GM12874 (cell line): Measurements from ENCODE around the gene SND1.

Experiments
- CTCF ChIP-seq: IDR thresholded peaks from 2 replicates; pipeline ENCODE4 v1.5.1; 2011; ENCODE audit warnings: low read depth, mild to moderate bottlenecking, control low read depth, low read length, moderate library complexity; ENCODE audit not compliant: insufficient read depth

Gene SND1

DNA sequence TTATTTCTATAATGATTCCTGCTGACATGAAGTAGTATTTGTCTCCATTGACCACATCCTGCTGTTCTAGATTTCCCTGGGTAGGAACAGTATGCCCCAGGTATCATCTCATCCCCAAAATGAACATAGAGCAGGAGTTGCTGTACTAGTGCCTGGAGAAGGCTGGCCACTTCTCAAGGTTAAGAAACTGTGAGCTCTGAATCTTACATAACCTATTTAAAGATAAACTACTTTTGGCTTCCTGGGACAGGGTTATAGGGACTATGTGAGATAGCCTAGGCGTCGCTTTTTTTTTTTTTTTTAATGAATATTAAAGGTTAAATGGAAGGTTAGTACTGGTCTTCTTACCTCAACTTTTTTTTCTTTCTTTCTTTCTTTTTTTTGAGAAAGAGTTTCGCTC is 276.2 kb downstream of the SND1 start:
- TF ChIP-seq CTCF: no peak

DNA sequence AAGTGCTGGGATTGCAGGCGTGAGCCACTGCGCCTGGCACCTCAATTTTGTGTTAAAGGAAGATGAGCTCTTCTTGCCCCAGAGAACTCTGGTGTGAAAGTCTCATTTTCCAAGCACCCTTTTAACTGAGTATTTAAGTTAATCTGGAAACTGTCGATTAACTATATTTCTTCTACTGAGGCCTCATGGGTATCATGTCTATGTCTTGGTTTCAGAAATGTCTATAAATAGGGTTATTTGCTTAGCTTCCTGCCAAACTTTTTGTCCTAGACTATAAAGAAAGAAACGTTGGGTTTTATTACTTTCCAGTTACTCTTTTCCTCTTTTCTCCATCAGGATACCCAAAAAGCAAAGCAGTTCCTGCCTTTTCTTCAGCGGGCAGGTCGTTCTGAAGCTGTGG is 276.9 kb downstream of the SND1 start:
- TF ChIP-seq CTCF: no peak

DNA sequence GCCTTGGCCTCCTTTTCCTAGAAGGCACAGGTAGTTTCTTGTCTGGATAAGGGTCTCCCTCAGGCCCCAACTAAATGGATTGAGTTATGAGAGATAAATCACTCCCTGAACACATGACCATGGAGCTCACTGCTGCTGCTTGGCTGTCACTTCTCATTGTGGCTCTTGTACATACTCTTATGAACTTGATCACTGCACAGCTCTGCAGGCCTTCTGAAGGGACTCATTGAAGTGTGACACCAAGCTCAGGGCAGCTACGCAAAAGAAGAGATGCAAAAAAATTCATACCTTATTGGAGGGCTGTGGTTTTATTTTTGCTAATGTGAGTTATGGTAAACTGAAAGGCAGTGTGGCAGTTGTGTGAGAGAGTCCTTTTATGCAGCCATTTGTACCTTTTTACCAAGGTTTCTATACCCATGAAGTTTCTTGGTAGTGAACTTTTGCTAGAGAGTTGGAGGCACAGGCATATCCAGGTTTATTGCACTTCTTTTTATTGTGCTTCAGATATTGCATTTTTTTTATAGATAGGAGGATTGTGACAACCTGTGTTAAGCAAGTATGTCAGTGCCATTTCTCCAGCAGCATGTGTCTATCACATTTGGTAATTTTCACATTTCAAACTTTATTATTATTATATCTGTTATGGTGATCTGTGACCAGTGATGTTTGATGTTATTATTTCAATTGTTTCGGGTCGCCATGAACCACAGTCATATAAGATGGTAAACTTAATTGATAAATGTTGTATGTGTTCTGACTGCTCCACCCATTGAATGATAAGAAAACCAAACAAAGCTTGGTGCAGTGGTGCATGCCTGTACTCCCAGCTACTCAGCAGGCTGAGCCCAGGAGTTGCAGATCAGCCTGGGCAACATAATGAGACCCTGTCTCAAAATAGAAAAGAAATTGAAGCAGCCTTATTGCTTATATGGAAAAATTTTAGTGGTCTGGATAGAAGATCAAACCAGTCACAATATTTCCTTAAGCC is 278.6 kb downstream of the SND1 start:
- no peak for TF ChIP-seq CTCF

DNA sequence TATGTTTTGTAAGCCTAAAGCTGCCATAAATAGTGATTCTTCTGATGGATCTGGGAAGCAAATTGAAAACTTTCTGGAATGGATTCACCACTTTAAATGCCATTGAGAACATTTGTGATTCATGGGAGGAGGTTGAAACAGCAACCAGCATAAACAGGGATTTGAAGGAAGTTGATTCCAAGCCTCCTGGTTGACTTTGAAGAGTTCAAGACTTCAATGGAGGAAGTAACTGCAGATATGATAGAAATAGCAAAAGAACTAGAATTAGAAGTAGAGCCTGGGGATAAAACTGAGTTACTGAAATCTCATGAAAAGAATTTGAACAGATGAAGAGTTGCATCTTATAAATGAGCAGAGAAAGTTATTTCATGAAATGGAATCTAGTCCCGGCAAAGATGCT is 280.1 kb downstream of the SND1 start:
- no peak for TF ChIP-seq CTCF

GRCh38 chr7:127932496-127932895 is 280.5 kb downstream of the SND1 start:
- no peak for TF ChIP-seq CTCF

DNA sequence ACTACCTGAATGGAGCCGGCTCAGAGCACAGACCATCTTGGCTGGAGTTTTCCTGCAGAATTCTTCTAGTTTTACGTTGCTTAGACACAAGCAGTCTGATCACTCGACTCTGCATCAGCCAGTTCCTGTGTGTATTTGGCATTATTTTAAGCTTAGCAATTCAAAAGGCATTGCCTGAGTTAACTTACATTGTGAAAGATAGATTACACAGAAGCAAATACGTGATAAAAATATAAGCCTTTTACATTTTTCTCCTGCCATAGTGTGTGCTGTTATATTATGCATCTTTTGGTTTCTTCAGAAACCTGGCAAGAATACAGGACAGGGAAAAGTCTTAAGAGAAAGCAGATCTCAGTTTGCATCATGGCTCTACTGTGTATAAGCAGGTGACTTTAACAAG is 281.2 kb downstream of the SND1 start:
- TF ChIP-seq CTCF: no peak

GRCh38 chr7:127934711-127935110 is 282.7 kb downstream of the SND1 start:
- TF ChIP-seq CTCF: no peak
